HepG2 (cell line): ENCODE results near the gene PRUNE1. TPM values are rescaled to one million over a fixed set of nuclear protein-coding genes. Genes with fewer than 3 reads are reported as not detected.

ENCODE experiments used
- ERF ChIP-seq: IDR thresholded peaks from 2 replicates; pipeline ENCODE4 v1.6.1; 2018; ENCODE audit warnings: missing biosample characterization, missing genetic modification reagents
- HCFC1 ChIP-seq: fragments of 150-350 bp; IDR thresholded peaks from 2 replicates; pipeline ENCODE4 v1.6.1; 2014; ENCODE audit warnings: low read depth, low read length
- HOXA5 ChIP-seq: sonication (generic); formaldehyde crosslinking; IDR thresholded peaks from 2 replicates; pipeline ENCODE4 v1.4.0; 2020; ENCODE audit warnings: missing genetic modification reagents
- HOXA7 ChIP-seq: sonication (generic); formaldehyde crosslinking; IDR thresholded peaks from 2 replicates; pipeline ENCODE4 v1.8.1; 2022; ENCODE audit warnings: mild to moderate bottlenecking, missing genetic modification reagents, moderate library complexity
- MED8 ChIP-seq: sonication (generic); formaldehyde crosslinking; IDR thresholded peaks from 2 replicates; pipeline ENCODE4 v1.8.1; 2023; ENCODE audit warnings: mild to moderate bottlenecking, missing genetic modification reagents; ENCODE audit not compliant: insufficient replicate concordance
- POLR2AphosphoS2 ChIP-seq: IDR thresholded peaks from 2 replicates; pipeline ENCODE4 v1.6.1; 2011; ENCODE audit warnings: low read depth, low read length, improper control_type of control experiment
- RORA ChIP-seq: sonication (generic); formaldehyde crosslinking; IDR thresholded peaks from 2 replicates; pipeline ENCODE4 v1.5.0; 2020; ENCODE audit warnings: mild to moderate bottlenecking, missing genetic modification reagents, moderate library complexity
- SETDB1 ChIP-seq: sonication (generic); formaldehyde crosslinking; IDR thresholded peaks from 2 replicates; pipeline ENCODE4 v1.5.1; 2020; ENCODE audit warnings: missing genetic modification reagents, mild to moderate bottlenecking, borderline replicate concordance
- SRSF4 ChIP-seq: fragments of 200-400 bp; formaldehyde crosslinking; IDR thresholded peaks from one replicate; pipeline ENCODE4 v1.6.1; 2018; ENCODE audit warnings: mild to moderate bottlenecking, low read depth, low read length, moderate library complexity; ENCODE audit not compliant: poor library complexity, severe bottlenecking
- SUZ12 ChIP-seq: fragments of 150-350 bp; IDR thresholded peaks from 2 replicates; pipeline ENCODE4 v1.6.1; 2014; ENCODE audit warnings: low read depth, low read length
- ZNF121 ChIP-seq: sonication (generic); formaldehyde crosslinking; IDR thresholded peaks from 2 replicates; pipeline ENCODE4 v1.5.0; 2020; ENCODE audit warnings: mild to moderate bottlenecking, missing genetic modification reagents
- ZNF225 ChIP-seq: sonication (generic); formaldehyde crosslinking; IDR thresholded peaks from 2 replicates; pipeline ENCODE4 v1.4.0; 2020; ENCODE audit warnings: mild to moderate bottlenecking, missing genetic modification reagents
- ZNF674 ChIP-seq: sonication (generic); formaldehyde crosslinking; IDR thresholded peaks from 2 replicates; pipeline ENCODE4 v1.5.0; 2020; ENCODE audit warnings: low read depth, mild to moderate bottlenecking, missing genetic modification reagents
- polyA plus RNA-seq, 8 experiments: library from polyadenylated mRNA; depleted of rRNA in 3 of 8; stranded (reverse) in 7 of 8; unstranded in 1 of 8; fragments of >200 nt; fragmentation: Illumina TruSeq in 4 of 8; extraction: Trizol in 4 of 8; gene quantifications; 2 replicates each; pipeline versions ENCODE4 v1.2.1 to v1.2.3, GENCODE V29; 2011 to 2016; ENCODE audit warnings: low read depth in 4 of 8, missing spikeins in 1 of 8, mixed read lengths in 1 of 8; ENCODE audit not compliant: insufficient read depth in 1 of 8
- total RNA-seq, 5 experiments: library from RNA; depleted of rRNA; stranded (reverse); fragments of >200 nt; fragmentation: Illumina TruSeq; extraction: Trizol; gene quantifications; 2 replicates each; pipeline ENCODE4 v1.2.3, GENCODE V29; 2016; ENCODE audit warnings: low read depth in 1 of 5
- TF ChIP-seq, protein P1 (sequence below): sonication (generic); formaldehyde crosslinking; IDR thresholded peaks from 2 replicates; pipeline ENCODE4 v1.4.0; 2020; ENCODE audit warnings: missing genetic modification reagents
- TF ChIP-seq, protein P2 (sequence below): sonication (generic); formaldehyde crosslinking; IDR thresholded peaks from 2 replicates; pipeline ENCODE4 v1.4.0; 2020; ENCODE audit warnings: low read depth, mild to moderate bottlenecking, missing genetic modification reagents
- TF ChIP-seq, protein P3 (sequence below): sonication (generic); formaldehyde crosslinking; IDR thresholded peaks from 2 replicates; pipeline ENCODE4 v1.4.0; 2020; ENCODE audit warnings: missing genetic modification reagents, borderline replicate concordance
- TF ChIP-seq, protein P4 (sequence below): sonication (generic); formaldehyde crosslinking; IDR thresholded peaks from 2 replicates; pipeline ENCODE4 v1.5.1; 2020; ENCODE audit warnings: mild to moderate bottlenecking, moderate library complexity, missing genetic modification reagents

The PRUNE1 gene
- total and polyA plus RNA-seq, 2 of the 13 experiments (the other 11 are each of a cell fraction or from before 2014, with no cell fraction given): 19.0 to 31.9 TPM

DNA sequence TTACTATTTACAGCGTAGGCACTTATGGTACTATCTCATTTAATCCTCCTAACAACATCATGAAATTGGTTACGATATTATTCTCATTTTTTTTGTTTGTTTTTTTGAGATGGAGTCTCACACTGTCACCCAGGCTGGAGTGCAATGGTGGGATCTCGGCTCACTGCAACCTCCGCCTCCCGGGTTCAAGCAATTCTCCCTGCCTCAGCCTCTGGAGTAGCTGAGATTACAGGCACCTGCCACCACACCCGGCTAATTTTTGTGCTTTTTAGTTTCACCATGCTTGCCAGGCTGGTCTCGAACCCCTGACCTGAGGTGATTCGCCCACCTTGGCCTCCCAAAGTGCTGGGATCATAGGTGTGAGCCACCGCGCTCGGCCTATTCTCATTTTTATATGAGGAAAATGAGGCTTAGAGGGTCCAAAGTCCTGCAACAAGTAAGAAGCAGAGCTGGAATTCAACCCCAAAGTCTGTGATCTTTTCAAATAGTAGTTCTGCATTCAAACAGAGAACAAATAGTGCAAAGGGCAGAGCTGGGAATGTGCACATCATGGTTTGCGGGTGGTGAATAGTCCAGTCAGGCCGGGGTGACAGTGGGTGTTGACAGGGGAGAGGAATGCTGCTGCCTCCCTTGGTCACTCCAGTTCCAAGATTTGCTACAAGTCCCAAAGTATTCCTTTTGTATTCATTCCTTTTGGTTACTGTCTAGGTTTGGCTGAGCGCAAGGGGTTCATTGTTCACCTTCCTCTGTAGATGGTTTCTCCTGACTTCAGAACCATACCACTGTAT is 4.6 kb downstream of the PRUNE1 start (continued):
- TF ChIP-seq, protein P1, sequence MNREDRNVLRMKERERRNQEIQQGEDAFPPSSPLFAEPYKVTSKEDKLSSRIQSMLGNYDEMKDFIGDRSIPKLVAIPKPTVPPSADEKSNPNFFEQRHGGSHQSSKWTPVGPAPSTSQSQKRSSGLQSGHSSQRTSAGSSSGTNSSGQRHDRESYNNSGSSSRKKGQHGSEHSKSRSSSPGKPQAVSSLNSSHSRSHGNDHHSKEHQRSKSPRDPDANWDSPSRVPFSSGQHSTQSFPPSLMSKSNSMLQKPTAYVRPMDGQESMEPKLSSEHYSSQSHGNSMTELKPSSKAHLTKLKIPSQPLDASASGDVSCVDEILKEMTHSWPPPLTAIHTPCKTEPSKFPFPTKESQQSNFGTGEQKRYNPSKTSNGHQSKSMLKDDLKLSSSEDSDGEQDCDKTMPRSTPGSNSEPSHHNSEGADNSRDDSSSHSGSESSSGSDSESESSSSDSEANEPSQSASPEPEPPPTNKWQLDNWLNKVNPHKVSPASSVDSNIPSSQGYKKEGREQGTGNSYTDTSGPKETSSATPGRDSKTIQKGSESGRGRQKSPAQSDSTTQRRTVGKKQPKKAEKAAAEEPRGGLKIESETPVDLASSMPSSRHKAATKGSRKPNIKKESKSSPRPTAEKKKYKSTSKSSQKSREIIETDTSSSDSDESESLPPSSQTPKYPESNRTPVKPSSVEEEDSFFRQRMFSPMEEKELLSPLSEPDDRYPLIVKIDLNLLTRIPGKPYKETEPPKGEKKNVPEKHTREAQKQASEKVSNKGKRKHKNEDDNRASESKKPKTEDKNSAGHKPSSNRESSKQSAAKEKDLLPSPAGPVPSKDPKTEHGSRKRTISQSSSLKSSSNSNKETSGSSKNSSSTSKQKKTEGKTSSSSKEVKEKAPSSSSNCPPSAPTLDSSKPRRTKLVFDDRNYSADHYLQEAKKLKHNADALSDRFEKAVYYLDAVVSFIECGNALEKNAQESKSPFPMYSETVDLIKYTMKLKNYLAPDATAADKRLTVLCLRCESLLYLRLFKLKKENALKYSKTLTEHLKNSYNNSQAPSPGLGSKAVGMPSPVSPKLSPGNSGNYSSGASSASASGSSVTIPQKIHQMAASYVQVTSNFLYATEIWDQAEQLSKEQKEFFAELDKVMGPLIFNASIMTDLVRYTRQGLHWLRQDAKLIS: 0 out of 2 replicates have a peak, but pooled peaks have one; percentile 52
- TF ChIP-seq POLR2AphosphoS2 (no peak), ZNF121 (no peak), SETDB1 (no peak), HOXA7 (CRISPR knock-in tag) (no peak), HCFC1 (no peak), SUZ12 (no peak), MED8 (peak; percentile 52), SRSF4 (no peak), ZNF225 (no peak), ZNF674 (CRISPR knock-in tag) (no peak), HOXA5 (CRISPR knock-in tag) (peak; percentile 76; the same call in 1 of the 2 replicates), RORA (CRISPR knock-in tag) (no peak), ERF (CRISPR knock-in tag) (no peak; the same call in 1 of the 2 replicates)
- TF ChIP-seq, protein P2, sequence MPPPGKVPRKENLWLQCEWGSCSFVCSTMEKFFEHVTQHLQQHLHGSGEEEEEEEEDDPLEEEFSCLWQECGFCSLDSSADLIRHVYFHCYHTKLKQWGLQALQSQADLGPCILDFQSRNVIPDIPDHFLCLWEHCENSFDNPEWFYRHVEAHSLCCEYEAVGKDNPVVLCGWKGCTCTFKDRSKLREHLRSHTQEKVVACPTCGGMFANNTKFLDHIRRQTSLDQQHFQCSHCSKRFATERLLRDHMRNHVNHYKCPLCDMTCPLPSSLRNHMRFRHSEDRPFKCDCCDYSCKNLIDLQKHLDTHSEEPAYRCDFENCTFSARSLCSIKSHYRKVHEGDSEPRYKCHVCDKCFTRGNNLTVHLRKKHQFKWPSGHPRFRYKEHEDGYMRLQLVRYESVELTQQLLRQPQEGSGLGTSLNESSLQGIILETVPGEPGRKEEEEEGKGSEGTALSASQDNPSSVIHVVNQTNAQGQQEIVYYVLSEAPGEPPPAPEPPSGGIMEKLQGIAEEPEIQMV (CRISPR knock-in tag): no peak
- TF ChIP-seq, protein P3, sequence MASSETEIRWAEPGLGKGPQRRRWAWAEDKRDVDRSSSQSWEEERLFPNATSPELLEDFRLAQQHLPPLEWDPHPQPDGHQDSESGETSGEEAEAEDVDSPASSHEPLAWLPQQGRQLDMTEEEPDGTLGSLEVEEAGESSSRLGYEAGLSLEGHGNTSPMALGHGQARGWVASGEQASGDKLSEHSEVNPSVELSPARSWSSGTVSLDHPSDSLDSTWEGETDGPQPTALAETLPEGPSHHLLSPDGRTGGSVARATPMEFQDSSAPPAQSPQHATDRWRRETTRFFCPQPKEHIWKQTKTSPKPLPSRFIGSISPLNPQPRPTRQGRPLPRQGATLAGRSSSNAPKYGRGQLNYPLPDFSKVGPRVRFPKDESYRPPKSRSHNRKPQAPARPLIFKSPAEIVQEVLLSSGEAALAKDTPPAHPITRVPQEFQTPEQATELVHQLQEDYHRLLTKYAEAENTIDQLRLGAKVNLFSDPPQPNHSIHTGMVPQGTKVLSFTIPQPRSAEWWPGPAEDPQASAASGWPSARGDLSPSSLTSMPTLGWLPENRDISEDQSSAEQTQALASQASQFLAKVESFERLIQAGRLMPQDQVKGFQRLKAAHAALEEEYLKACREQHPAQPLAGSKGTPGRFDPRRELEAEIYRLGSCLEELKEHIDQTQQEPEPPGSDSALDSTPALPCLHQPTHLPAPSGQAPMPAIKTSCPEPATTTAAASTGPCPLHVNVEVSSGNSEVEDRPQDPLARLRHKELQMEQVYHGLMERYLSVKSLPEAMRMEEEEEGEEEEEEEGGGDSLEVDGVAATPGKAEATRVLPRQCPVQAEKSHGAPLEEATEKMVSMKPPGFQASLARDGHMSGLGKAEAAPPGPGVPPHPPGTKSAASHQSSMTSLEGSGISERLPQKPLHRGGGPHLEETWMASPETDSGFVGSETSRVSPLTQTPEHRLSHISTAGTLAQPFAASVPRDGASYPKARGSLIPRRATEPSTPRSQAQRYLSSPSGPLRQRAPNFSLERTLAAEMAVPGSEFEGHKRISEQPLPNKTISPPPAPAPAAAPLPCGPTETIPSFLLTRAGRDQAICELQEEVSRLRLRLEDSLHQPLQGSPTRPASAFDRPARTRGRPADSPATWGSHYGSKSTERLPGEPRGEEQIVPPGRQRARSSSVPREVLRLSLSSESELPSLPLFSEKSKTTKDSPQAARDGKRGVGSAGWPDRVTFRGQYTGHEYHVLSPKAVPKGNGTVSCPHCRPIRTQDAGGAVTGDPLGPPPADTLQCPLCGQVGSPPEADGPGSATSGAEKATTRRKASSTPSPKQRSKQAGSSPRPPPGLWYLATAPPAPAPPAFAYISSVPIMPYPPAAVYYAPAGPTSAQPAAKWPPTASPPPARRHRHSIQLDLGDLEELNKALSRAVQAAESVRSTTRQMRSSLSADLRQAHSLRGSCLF (CRISPR knock-in tag): no peak
- TF ChIP-seq, protein P4, sequence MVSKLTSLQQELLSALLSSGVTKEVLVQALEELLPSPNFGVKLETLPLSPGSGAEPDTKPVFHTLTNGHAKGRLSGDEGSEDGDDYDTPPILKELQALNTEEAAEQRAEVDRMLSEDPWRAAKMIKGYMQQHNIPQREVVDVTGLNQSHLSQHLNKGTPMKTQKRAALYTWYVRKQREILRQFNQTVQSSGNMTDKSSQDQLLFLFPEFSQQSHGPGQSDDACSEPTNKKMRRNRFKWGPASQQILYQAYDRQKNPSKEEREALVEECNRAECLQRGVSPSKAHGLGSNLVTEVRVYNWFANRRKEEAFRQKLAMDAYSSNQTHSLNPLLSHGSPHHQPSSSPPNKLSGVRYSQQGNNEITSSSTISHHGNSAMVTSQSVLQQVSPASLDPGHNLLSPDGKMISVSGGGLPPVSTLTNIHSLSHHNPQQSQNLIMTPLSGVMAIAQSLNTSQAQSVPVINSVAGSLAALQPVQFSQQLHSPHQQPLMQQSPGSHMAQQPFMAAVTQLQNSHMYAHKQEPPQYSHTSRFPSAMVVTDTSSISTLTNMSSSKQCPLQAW (CRISPR knock-in tag): no peak
